ENCODE results near the gene ANKS6.

The ANKS6 gene

DNA sequence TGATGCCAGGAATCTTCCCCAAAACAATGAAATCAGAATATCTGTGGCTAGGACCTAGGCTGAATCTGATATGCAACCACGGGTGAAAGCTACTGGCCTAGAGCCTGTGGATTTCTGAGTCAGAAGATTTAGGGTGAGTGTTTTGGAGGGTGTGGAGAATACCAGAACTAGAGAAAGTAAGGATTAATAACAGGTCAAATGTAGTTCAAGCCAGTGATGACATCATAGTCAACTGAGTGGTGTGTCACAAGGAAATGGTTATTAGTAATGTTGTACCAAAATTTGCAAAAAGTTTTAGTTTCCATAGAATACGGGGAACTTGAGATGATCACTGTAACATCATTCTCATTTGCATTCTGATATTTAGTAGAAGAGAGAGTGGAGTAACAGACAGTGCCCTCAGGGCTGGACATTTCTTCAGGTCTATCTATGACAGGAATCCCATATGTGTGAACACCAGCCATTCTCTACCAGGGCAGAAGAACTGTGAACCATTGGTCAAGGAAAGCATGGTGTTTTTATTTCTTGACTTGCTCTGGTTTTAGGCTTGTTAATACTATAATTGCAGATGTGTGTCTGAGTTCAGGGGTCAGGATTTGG, 14.8 kb upstream of the ANKS6 start:
- no peak for DNase-seq

DNA sequence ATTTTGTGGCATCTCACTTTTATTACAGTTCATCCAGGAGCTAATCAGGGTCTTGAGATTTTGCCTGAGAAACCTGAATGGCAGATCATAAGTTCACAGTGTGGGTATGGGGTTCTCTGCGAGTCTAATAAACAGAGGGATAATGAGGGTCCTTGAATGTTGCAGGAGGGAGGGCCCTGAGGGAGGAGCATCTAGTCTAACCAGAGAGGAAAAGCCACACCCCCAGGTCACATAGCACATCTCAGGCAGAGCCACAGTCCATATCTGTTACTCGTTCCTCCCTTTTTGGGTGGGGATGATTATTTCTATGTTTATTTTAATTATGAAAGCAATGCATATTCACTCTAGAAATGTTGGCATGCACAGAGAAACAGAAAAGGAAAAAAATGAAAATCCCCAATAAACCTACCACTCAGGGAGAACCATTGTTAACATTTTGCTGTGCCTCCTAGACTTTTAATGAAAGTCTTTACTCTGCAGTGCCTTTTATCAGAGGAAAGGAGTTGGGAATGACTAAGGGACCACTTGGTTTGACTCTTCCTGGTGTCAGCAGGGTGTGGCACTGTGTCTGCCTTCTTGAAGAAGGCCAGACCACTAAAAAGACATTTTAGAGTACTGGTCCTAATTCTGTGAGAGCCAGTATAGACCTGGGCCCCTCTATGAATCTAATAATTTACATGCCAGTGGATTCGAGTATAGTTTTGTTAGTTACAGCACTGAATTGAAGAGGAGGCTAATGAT, 13.9 kb upstream of the ANKS6 start:
- no peak for DNase-seq

DNA sequence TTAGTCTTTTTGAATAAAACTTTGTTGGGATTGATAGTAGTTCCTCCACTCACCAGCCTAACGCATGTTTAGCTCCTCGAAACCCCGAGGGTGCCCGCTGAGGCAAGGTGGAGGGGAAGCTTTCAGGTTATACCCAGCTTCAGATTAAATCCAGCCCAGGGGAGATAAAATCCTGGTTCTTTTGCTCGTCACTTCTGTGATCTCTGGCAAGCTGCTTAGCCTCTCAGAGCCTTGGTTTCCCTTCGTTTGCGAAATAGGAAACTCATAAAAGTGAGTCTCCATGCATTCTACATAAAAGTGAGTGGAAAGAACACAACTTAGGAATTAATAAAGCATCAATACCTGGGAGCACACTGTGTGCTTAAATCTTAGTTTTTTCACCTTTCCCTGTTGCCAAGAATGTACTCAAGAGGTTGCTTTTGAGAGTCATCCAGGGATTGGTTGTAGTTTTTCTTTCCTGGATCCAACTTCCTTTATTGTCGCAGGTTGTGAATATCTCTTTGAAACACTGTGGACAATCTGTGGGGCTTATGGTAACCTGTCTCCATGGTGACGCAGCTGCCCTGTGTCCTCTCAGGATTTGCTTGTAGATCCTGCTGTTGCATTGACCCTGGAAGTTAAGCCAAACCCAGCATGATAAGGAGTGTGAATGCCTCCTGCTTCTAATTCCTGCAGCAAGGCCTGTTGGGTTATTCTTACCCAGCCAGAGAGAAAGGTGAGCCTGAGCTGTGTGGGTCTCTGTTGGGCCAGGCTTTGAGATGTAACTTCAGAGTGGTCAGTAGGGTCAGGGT, 13.2 kb upstream of the ANKS6 start:
- DNase-seq = no peak

- DNase-seq = no peak
Measured at GRCh38 chr9:98808875-98809274, 12.5 kb upstream of the ANKS6 start.

DNA sequence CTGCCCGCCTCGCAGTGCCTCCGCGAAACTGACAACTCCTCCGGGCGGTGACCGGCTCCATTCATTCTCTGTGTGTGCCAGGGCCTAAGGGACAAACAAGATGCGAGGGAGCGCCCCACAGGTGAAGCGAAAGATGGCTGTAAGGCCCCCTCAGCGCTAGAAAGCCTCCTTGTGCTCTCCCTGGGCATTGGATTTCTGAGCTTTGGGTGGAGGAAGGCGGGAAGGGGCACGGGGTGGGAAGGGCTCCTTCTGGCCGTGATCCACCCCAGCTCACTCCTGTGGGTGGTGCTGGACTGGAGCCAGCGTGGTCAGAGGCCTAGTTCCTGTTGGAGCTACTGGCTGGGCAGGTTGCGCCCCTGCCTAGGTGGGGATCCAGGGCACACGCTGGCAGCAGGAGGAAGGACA, 12.1 kb upstream of the ANKS6 start:
- DNase-seq = no peak

GRCh38 chr9:98807814-98808195, 11.4 kb upstream of the ANKS6 start:
- DNase-seq = peak; percentile 27

DNA sequence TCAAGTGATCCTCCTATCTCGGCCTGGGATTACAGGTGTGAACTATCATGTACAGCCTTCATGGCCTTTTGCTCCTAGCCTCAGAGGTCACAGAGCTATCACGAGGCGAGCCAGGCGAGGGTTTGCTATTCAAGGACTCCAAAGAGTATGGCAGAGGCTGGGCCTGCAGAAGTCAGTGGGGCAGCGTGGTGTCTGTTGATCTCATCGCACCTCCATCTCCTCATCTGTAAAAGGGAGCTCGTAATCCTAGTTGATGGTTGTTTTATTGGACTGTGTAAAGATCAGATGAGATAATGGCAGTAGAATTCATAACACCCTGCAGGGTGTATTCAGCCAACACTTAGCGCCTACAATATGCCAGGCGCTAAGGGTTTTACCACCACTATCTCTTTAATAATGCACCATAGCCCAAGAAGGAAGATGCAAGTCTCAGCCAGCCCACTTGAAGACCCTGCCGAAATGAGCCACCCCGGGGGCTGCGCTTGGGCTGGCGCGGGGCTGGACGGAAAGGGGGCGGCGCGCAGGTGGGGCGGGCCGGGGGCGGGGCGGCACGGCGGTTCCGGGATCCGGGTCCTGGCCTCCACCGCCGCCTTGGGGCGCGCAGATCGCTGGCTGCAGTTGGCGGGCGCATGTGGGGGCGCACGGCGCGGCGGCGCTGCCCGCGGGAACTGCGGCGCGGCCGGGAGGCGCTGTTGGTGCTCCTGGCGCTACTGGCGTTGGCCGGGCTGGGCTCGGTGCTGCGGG, 10.9 kb upstream of the ANKS6 start, which contains the start of gene GALNT12:
Gene GALNT12, plus strand, starts transcription at position 601 of the 744 bp plus-strand sequence. Its CDS starts 29 bp downstream, at position 630.
- DNase-seq = peak; percentile 56

DNA sequence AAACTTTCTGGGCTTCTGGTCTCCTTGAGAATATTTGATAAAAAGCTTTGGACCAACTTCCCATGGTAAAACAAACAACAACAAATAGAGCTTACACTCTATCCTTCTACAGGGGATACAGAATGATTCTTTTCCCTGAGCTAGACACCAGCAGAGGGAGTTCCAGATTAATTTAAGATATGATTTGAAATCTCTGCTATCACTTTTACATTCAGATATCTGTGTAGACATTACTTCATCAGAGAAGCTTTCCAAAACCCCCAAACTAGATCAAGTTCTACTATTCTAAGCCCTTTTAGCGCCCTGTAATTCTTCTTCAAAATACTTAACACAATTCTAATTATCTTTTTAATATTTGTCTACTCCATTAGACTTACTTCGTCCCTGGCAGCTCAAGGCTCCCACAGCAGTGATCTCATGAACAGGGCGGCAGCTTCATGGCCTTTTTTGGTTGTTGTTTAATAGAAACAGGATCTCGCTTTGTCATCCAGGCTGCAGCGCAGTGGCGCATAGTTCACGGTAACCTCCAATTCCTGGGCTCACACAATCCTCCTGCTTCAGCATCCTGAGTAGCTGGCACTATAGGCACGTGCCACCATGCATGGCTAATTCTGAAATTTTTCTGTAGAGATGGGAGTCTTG, 10.2 kb upstream of the ANKS6 start:
- no peak for DNase-seq

DNA sequence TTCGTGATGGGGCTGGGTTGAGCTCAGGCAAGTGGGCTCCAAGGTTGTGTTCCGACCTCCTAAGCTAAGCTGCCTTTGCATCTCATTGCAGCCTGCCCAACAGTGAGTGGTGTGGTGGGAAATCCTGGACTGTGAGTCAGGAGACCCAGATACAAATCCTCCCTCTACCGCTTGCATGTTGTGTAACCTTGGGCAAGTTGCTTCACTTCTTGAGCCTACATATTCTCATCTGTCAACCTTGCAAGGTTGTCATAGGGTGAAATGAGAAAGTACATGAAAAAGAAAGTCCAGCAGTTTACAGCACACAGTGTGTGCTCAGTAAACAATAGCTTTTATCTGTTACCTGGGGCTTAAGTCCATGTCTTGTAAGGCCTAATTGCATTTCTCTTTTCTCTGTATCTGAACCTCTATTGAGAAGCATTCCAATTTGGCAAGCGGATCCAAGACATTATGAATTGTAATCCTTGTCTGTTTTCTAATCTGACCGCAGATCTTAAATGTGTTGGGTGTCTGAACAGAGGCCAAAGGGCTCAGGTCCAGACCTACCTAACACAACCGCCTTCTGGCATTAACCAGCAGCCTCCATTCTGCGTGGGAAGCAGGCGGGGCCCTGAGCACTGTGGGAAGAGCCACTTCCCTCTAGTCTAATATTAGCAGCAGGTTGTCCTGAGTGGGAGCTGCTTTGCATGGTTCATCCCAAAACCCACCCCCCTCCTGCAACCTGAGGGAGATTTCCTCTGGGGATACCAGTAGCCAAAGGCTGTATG, 9.3 kb upstream of the ANKS6 start:
- no peak for DNase-seq

GRCh38 chr9:98804083-98804482, 7.7 kb upstream of the ANKS6 start:
- no peak for DNase-seq

- DNase-seq = no peak
Measured at GRCh38 chr9:98801969-98802371, 5.6 kb upstream of the ANKS6 start.

- no peak for DNase-seq
Measured at GRCh38 chr9:98801561-98801960, 5.2 kb upstream of the ANKS6 start.

- DNase-seq = no peak
Measured at GRCh38 chr9:98798254-98798653, 1.9 kb upstream of the ANKS6 start.

DNA sequence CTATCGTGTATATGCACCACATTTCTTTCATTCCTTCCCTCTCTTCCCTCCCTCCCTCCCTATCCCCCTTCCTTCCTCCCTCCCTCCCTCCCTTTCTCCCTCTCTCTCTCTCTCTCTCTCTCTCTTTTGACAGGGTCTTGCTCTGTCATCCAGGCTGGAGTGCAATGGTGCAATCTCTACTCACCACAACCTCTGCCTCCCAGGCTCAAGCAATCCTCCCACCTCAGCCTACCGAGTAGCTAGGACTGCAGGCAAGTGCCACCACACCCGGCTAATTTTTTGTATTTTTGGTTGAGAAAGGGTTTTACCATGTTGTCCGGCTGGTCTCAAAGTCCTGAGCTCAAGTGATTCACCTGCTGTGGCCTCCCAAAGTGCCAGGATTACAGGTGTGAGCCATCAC, 1.1 kb upstream of the ANKS6 start:
- DNase-seq = no peak

- DNase-seq = no peak
Measured at GRCh38 chr9:98795970-98796363, 388 bp downstream of the ANKS6 start.

DNA sequence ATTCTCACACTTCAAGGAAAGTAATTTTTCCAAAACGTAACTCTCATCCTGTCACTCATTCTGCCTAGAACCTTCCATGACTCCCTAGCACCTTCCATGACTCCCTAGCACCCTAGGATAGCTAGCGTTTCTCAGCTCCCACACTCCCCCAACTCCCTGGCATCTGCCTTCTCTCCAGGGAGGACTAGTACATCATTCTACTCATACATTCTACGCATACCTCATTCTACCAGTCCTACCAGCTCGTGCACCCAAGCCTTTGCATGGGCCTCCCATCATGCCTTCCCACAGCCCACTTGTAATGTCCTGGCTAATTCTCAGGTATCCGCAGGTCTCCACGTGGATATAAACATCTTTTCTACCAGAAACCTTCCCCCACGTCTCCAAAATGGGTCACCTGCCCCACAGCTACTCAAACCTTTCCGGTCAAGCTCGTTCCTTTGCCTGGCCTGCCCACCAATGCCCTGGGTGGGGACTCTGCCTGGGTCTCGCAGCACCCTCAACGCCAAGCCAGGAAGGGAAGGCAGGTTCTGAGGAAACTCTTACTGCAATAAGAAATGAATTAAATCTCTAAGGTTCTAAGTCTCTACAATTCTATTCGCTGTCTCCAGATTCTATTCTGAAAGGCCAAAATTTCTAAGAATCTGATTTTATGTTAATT, 930 bp downstream of the ANKS6 start:
- no peak for DNase-seq

DNA sequence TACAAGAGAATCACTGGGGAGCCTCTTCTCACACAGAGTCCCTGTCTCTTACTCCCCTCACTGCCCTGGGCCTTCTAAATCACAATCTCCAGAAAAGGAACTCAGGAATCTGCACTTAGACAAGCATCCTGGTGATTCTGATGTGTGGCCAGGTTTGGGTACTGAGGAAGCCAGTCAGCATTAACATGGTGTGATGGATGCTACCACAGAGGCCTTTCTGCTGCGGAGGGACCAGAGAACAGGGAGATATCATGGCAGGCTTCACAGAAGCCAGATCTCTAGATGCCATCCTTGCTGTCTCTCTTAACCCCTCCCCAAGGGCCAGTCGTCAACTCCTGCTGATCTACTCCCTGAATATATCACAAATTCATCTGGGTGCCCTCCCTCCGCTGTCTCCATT, 1.6 kb downstream of the ANKS6 start:
- no peak for DNase-seq

DNA sequence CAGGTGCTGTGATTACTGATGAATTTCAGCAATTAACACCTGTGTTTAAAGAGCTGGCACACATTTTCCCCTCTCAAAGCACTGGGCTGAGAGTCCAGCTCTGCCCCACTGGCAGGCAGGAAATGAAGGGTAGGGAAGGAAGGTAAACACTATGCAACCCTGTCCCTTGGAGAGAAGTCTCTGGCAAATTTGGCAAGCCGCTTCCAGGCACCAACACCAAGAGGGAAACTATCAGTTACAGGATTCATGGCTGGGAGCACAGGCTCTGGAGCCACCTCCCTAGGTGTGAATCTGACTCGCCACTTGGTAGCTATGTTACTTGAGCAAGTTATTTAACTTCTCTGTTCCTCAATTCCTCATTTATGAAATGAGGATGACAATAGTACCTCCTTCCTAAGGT, 3.3 kb downstream of the ANKS6 start:
- DNase-seq = no peak

- DNase-seq = no peak
Measured at GRCh38 chr9:98791608-98792490, 4.5 kb downstream of the ANKS6 start.

Data from NCI-H2171 (cell line).